GM12892 (cell line): ENCODE data around the gene ABCC9.

Source experiments
- POLR2A ChIP-seq: IDR thresholded peaks from 2 replicates; pipeline ENCODE4 v1.6.1; 2011; ENCODE audit warnings: low read depth, low read length, control low read depth
- POLR2AphosphoS5 ChIP-seq: IDR thresholded peaks from 2 replicates; pipeline ENCODE4 v1.6.1; 2011; ENCODE audit warnings: low read depth, low read length, control low read depth
- TAF1 ChIP-seq: IDR thresholded peaks from 2 replicates; pipeline ENCODE4 v1.6.1; 2011; ENCODE audit warnings: low read depth, mild to moderate bottlenecking, control low read depth, low read length, borderline replicate concordance

DNA sequence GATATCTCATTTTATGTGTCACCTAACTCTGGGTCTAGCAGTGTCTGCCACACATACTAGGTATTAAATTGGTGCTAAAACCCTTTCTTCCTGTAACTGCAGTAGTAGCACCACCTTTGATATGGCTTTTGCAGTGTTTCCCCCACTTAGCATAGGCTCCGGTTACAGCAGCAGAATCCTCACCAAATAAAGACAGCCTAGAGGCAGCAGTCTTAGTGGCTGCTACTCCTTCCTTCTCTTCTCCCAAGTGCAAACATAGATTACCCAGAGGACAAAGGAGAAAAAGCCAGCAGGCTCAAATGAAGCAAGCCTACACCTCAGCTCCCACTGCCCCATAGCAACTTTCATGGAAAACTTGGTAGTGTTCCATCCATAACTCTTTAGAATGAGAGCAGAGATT lies 30.1 kb upstream of the ABCC9 start:
- TF ChIP-seq TAF1 (no peak), POLR2A (no peak), POLR2AphosphoS5 (no peak)
